Gastroesophageal sphincter (tissue), 3 donors: ENCODE measurements around the gene DTNBP1.

Experiments used
- EP300 ChIP-seq: sonication (generic); formaldehyde crosslinking; IDR thresholded peaks from one replicate; pipeline ENCODE4 v1.6.1; 2017; ENCODE audit warnings: antibody characterized with exemption, mild to moderate bottlenecking
- POLR2A ChIP-seq, 2 donors: fragments of 450-650 bp; IDR thresholded peaks; one replicate each; pipeline ENCODE4 v1.6.1; 2017; ENCODE audit warnings: antibody characterized with exemption in 2 of 2, mild to moderate bottlenecking in 2 of 2, moderate library complexity in 1 of 2
- POLR2AphosphoS5 ChIP-seq: sonication (generic); formaldehyde crosslinking; IDR thresholded peaks from one replicate; pipeline ENCODE4 v1.6.1; 2017; ENCODE audit warnings: antibody characterized with exemption
- TF ChIP-seq, protein P1 (sequence below), 4 experiments: fragments of 200-600 bp in 2 of 4; fragments of 450-650 bp in 2 of 4; sonication (generic) in 1 of 4; IDR thresholded peaks; one replicate each; pipeline ENCODE4 v1.5.1; 2017 to 2019; ENCODE audit warnings: antibody characterized with exemption in 4 of 4, mild to moderate bottlenecking in 2 of 4, moderate library complexity in 2 of 4

DNA sequence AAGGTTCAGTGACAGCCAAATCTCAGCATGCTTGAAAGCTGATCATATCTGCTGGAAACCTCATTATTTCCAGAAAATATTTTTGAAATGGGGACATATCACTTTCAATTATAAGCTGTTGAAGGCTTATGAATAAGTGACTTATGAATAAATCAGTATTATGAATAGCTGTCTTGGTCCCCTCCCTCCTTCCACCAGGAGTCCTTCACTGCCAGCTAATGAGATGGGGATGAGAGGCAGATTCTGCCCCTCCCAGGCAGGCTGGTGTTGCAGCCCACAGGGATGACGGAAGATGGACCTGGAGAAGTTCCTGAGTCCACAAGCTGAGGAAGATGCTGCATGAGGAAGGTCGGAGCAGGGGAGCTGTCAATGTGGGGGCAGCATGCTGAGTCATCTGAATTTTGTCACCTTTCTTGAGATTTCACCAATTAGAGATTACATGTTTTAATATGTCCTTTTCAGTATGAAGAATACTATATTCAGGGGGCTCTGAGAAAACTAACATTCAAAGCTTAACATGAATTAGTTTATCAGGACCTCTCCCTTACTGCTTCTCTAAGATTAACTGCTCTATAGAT, 112.2 kb downstream of the DTNBP1 start:
- TF ChIP-seq, protein P1, sequence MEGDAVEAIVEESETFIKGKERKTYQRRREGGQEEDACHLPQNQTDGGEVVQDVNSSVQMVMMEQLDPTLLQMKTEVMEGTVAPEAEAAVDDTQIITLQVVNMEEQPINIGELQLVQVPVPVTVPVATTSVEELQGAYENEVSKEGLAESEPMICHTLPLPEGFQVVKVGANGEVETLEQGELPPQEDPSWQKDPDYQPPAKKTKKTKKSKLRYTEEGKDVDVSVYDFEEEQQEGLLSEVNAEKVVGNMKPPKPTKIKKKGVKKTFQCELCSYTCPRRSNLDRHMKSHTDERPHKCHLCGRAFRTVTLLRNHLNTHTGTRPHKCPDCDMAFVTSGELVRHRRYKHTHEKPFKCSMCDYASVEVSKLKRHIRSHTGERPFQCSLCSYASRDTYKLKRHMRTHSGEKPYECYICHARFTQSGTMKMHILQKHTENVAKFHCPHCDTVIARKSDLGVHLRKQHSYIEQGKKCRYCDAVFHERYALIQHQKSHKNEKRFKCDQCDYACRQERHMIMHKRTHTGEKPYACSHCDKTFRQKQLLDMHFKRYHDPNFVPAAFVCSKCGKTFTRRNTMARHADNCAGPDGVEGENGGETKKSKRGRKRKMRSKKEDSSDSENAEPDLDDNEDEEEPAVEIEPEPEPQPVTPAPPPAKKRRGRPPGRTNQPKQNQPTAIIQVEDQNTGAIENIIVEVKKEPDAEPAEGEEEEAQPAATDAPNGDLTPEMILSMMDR (IDR thresholded peaks at IDR 0.05), result no peak
- TF ChIP-seq POLR2AphosphoS5, result no peak
- TF ChIP-seq POLR2A (IDR thresholded peaks at IDR 0.05), result no peak
- no peak for TF ChIP-seq EP300
